Uterus (tissue), 4 donors: ENCODE results near the gene CNDP2. TPM values are rescaled to one million over a fixed set of nuclear protein-coding genes. Genes with fewer than 3 reads are reported as not detected.

Experiments
- DNase-seq, 2 donors: peaks; one replicate each; pipeline ENCODE4 v3.0.0-alpha.2; 2019 to 2020
- H3K27ac ChIP-seq, 2 donors: fragments of 200-600 bp; sonication (generic); 1 replicate in 1 of 2; 2 replicates in 1 of 2; pipeline ENCODE4 v1.5.1; 2016 to 2018
- H3K27me3 ChIP-seq, 2 donors: fragments of 200-600 bp; sonication (generic); one replicate each; pipeline ENCODE4 v1.5.1; 2018 to 2019; ENCODE audit warnings: control low read depth in 1 of 2
- H3K36me3 ChIP-seq, 2 donors: fragments of 200-600 bp; sonication (generic); one replicate each; pipeline ENCODE4 v1.5.1; 2019; ENCODE audit warnings: control low read depth in 1 of 2
- H3K4me1 ChIP-seq, 2 donors: fragments of 200-600 bp; sonication (generic); one replicate each; pipeline ENCODE4 v1.5.1; 2018 to 2019; ENCODE audit warnings: control low read depth in 1 of 2
- H3K4me3 ChIP-seq, 2 donors: fragments of 200-600 bp; sonication (generic); 1 replicate in 1 of 2; 2 replicates in 1 of 2; pipeline ENCODE4 v1.5.1; 2018 to 2019; ENCODE audit warnings: mild to moderate bottlenecking in 1 of 2
- H3K9me3 ChIP-seq, 2 donors: fragments of 200-600 bp; sonication (generic); one replicate each; pipeline ENCODE4 v1.5.1; 2019; ENCODE audit warnings: control low read depth in 1 of 2
- CTCF ChIP-seq, 4 experiments: fragments of 200-600 bp in 2 of 4; fragments of 450-650 bp in 2 of 4; sonication (generic) in 2 of 4; IDR thresholded peaks; one replicate each; pipeline ENCODE4 v1.5.1; 2016 to 2019; ENCODE audit warnings: antibody characterized with exemption in 4 of 4, mild to moderate bottlenecking in 2 of 4, moderate library complexity in 1 of 4
- POLR2A ChIP-seq, 2 donors: fragments of 450-650 bp; IDR thresholded peaks; one replicate each; pipeline ENCODE4 v1.6.1; 2016; ENCODE audit warnings: antibody characterized with exemption in 2 of 2, mild to moderate bottlenecking in 1 of 2, moderate library complexity in 1 of 2
- intact Hi-C: fragments of 100-400 bp; cut with DNase I; formaldehyde crosslinking; loops from one replicate; pipeline ENCODE4 v1.15.1; 2023; ENCODE audit warnings: low total_unique reads
- total RNA-seq, 4 donors: library from RNA; depleted of rRNA in 3 of 4; stranded (reverse); fragments of >200 nt in 3 of 4; gene quantifications; one replicate each; pipeline versions ENCODE4 v1.1.0 to v1.2.4, GENCODE V29; 2014 to 2023
- donor health status: DM: yes; HTN: yes; CAD: no.

Gene CNDP2
- total RNA-seq, 4 donors from 2014 or later = 56.2 to 149 (median 110) TPM

- Histone ChIP-seq H3K27me3 (no peaks in the 10 kb centered on the region), H3K36me3 (no peaks in the 10 kb centered on the region), H3K27ac (no peak overlapping the region), H3K4me3 (no peak overlapping the region), H3K4me1 (no peaks in the 10 kb centered on the region), H3K9me3 (peaks cover 0 to 6% of the 10 kb centered on the region in 2 donors)
- DNase-seq = no peak
- intact Hi-C loops = loop anchor here (10.0 kb wide), 1 partner anchor 355 kb away; no protein-coding TSS in a partner anchor
- TF ChIP-seq POLR2A (IDR thresholded peaks at IDR 0.05) = no peak
- TF ChIP-seq CTCF (IDR thresholded peaks at IDR 0.05) = no peak
These were observed 53.5 kb downstream of the CNDP2 start for GRCh38 chr18:74549591-74550104.

- Histone ChIP-seq H3K4me1 (no peaks in the 10 kb centered on the region), H3K36me3 (no peaks in the 10 kb centered on the region), H3K27me3 (no peaks in the 10 kb centered on the region), H3K4me3 (no peak overlapping the region), H3K9me3 (peaks cover 0 to 6% of the 10 kb centered on the region in 2 donors), H3K27ac (no peak overlapping the region)
- DNase-seq = no peak
- TF ChIP-seq POLR2A (IDR thresholded peaks at IDR 0.05) (no peak), CTCF (IDR thresholded peaks at IDR 0.05) (no peak)
- intact Hi-C loops = loop anchor here (10.0 kb wide), 1 partner anchor 356 kb away; no protein-coding TSS in a partner anchor
These were observed 54.7 kb downstream of the CNDP2 start for GRCh38 chr18:74550886-74551285.

GRCh38 chr18:74551452-74551851 is 55.3 kb downstream of the CNDP2 start:
- Histone ChIP-seq H3K27ac (no peak overlapping the region), H3K4me3 (no peak overlapping the region), H3K9me3 (peaks cover 0 to 6% of the 10 kb centered on the region in 2 donors), H3K36me3 (no peaks in the 10 kb centered on the region), H3K4me1 (no peaks in the 10 kb centered on the region), H3K27me3 (no peaks in the 10 kb centered on the region)
- intact Hi-C loops = loop anchor here (10.0 kb wide), 1 partner anchor 357 kb away; no protein-coding TSS in a partner anchor
- TF ChIP-seq POLR2A (IDR thresholded peaks at IDR 0.05) (no peak), CTCF (IDR thresholded peaks at IDR 0.05) (no peak)
- no peak for DNase-seq

GRCh38 chr18:74551936-74552555 is 55.9 kb downstream of the CNDP2 start:
- Histone ChIP-seq H3K4me1 (no peaks in the 10 kb centered on the region), H3K4me3 (no peak overlapping the region), H3K27me3 (no peaks in the 10 kb centered on the region), H3K36me3 (no peaks in the 10 kb centered on the region), H3K9me3 (peaks cover 0 to 6% of the 10 kb centered on the region in 2 donors), H3K27ac (no peak overlapping the region)
- peak; percentile 67 to 73 for DNase-seq
- intact Hi-C loops = loop anchor here (10.0 kb wide), 1 partner anchor 357 kb away; no protein-coding TSS in a partner anchor
- TF ChIP-seq CTCF (IDR thresholded peaks at IDR 0.05) = peak; percentile 61 to 72 (median 68)
- TF ChIP-seq POLR2A (IDR thresholded peaks at IDR 0.05) = no peak

GRCh38 chr18:74556126-74556525 is 60.0 kb downstream of the CNDP2 start:
- no peak overlapping the region for H3K4me3 ChIP-seq
- H3K9me3 ChIP-seq = no peaks in the 10 kb centered on the region
- no peaks in the 10 kb centered on the region for H3K4me1 ChIP-seq
- TF ChIP-seq POLR2A (IDR thresholded peaks at IDR 0.05) (no peak), CTCF (IDR thresholded peaks at IDR 0.05) (no peak)
- intact Hi-C loops = loop anchor here (10.0 kb wide), 1 partner anchor 361 kb away; no protein-coding TSS in a partner anchor
- no peaks in the 10 kb centered on the region for H3K36me3 ChIP-seq
- H3K27me3 ChIP-seq = no peaks in the 10 kb centered on the region
- no peak for DNase-seq
- no peak overlapping the region for H3K27ac ChIP-seq
